ENCODE measurements around the gene METTL3. TPM values are rescaled to one million over a fixed set of nuclear protein-coding genes. Genes with fewer than 3 reads are reported as not detected.

METTL3 gene
- total RNA-seq, 1 donor from 2014 or later, result 40.4 TPM

- peak overlapping the region; percentile 90 for H3K4me3 ChIP-seq (ENCODE audit: low read depth, low read length)
Measured at GRCh38 chr14:21524575-21525490, 13.7 kb upstream of the METTL3 start.

GRCh38 chr14:21523203-21523602 lies 12.1 kb upstream of the METTL3 start:
- Histone ChIP-seq H3K27me3 (ENCODE audit: control insufficient read depth, insufficient read depth, low read length) (no peaks in the 10 kb centered on the region), H3K4me3 (ENCODE audit: low read depth, low read length) (no peak overlapping the region), H3K36me3 (ENCODE audit: control insufficient read depth, insufficient read depth, low read length) (peaks cover 1% of the 10 kb centered on the region)
- TF ChIP-seq CTCF (IDR thresholded peaks at IDR 0.05; ENCODE audit: insufficient read depth, low read length, poor library complexity, severe bottlenecking), result no peak
- no peak for DNase-seq (ENCODE audit: low read depth)

More at GRCh38 chr14:21524575-21525490, 13.7 kb upstream of the METTL3 start:
- Histone ChIP-seq H3K27me3 (ENCODE audit: control insufficient read depth, insufficient read depth, low read length) (no peaks in the 10 kb centered on the region), H3K36me3 (ENCODE audit: control insufficient read depth, insufficient read depth, low read length) (peaks cover 1% of the 10 kb centered on the region)
- TF ChIP-seq CTCF (IDR thresholded peaks at IDR 0.05; ENCODE audit: insufficient read depth, low read length, poor library complexity, severe bottlenecking), result no peak
- DNase-seq (ENCODE audit: low read depth), result no peak

- Histone ChIP-seq H3K36me3 (ENCODE audit: control insufficient read depth, insufficient read depth, low read length) (peaks cover 1% of the 10 kb centered on the region), H3K27me3 (ENCODE audit: control insufficient read depth, insufficient read depth, low read length) (no peaks in the 10 kb centered on the region)
Measured at GRCh38 chr14:21521501-21521900, 10.4 kb upstream of the METTL3 start.

GRCh38 chr14:21520767-21521166 lies 9.6 kb upstream of the METTL3 start:
- peaks cover 1% of the 10 kb centered on the region for H3K36me3 ChIP-seq (ENCODE audit: control insufficient read depth, insufficient read depth, low read length)
- TF ChIP-seq CTCF (IDR thresholded peaks at IDR 0.05; ENCODE audit: insufficient read depth, low read length, poor library complexity, severe bottlenecking), result no peak
- no peaks in the 10 kb centered on the region for H3K27me3 ChIP-seq (ENCODE audit: control insufficient read depth, insufficient read depth, low read length)
- H3K4me3 ChIP-seq (ENCODE audit: low read depth, low read length), result no peak overlapping the region
- DNase-seq (ENCODE audit: low read depth), result no peak

More at GRCh38 chr14:21521501-21521900, 10.4 kb upstream of the METTL3 start:
- TF ChIP-seq CTCF (IDR thresholded peaks at IDR 0.05; ENCODE audit: insufficient read depth, low read length, poor library complexity, severe bottlenecking), result no peak
- H3K4me3 ChIP-seq (ENCODE audit: low read depth, low read length), result no peak overlapping the region
- DNase-seq (ENCODE audit: low read depth), result no peak

GRCh38 chr14:21518725-21519124 lies 7.6 kb upstream of the METTL3 start:
- Histone ChIP-seq H3K4me3 (ENCODE audit: low read depth, low read length) (no peak overlapping the region), H3K36me3 (ENCODE audit: control insufficient read depth, insufficient read depth, low read length) (no peaks in the 10 kb centered on the region), H3K27me3 (ENCODE audit: control insufficient read depth, insufficient read depth, low read length) (no peaks in the 10 kb centered on the region)
- DNase-seq (ENCODE audit: low read depth), result no peak
- no peak for TF ChIP-seq CTCF (IDR thresholded peaks at IDR 0.05; ENCODE audit: insufficient read depth, low read length, poor library complexity, severe bottlenecking)
